ENCODE data around the gene OR2G2.

GRCh38 chr1:247627951-247628350 lies 39.8 kb downstream of the OR2G2 start:
- TF ChIP-seq POLR2A (IDR thresholded peaks at IDR 0.05; ENCODE audit: extremely low read depth, insufficient read length) (no peak), CTCF (IDR thresholded peaks at IDR 0.05; ENCODE audit: low read depth, low read length) (no peak)
- TF ChIP-seq, protein P1, sequence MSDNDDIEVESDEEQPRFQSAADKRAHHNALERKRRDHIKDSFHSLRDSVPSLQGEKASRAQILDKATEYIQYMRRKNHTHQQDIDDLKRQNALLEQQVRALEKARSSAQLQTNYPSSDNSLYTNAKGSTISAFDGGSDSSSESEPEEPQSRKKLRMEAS (IDR thresholded peaks at IDR 0.05; ENCODE audit: low read depth, low read length), result no peak
